ENCODE measurements around the gene PTGDR2.

DNA sequence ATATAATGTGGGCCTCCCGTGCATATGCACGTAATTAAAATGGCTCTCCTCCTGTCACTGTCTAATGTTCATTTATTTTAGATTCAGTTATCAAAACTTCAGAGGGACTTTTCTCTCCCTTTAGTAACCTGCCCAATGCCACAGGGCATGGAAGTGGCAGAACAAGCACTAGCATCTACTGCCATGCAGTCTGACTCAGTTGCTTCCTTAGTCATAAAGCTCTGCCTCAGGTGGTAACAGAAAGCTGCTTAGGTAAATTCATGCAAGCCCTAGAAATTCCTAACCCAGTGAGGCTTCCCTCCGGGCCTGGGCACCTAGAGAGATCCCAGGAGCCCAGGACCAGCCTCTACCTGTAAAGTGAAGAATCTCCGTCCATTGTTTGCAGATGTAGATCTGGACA lies 41.7 kb upstream of the PTGDR2 start:
- TF ChIP-seq, protein P1, sequence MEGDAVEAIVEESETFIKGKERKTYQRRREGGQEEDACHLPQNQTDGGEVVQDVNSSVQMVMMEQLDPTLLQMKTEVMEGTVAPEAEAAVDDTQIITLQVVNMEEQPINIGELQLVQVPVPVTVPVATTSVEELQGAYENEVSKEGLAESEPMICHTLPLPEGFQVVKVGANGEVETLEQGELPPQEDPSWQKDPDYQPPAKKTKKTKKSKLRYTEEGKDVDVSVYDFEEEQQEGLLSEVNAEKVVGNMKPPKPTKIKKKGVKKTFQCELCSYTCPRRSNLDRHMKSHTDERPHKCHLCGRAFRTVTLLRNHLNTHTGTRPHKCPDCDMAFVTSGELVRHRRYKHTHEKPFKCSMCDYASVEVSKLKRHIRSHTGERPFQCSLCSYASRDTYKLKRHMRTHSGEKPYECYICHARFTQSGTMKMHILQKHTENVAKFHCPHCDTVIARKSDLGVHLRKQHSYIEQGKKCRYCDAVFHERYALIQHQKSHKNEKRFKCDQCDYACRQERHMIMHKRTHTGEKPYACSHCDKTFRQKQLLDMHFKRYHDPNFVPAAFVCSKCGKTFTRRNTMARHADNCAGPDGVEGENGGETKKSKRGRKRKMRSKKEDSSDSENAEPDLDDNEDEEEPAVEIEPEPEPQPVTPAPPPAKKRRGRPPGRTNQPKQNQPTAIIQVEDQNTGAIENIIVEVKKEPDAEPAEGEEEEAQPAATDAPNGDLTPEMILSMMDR (conservative IDR thresholded peaks at IDR 0.05; ENCODE audit: low read length): no peak
- TF ChIP-seq EZH2phosphoT487 (IDR thresholded peaks at IDR 0.05; ENCODE audit: borderline replicate concordance, low read depth, low read length): no peak
